GM12878 (cell line): ENCODE data around the gene FDXR. TPM values are rescaled to one million over a fixed set of nuclear protein-coding genes. Genes with fewer than 3 reads are reported as not detected.

Source experiments
- ATAC-seq: fragments of 200-7000 bp; cut with Tn5 transposase; 3 replicates; pipeline ENCODE4 v1.9.1; 2020; ENCODE audit warnings: mild to moderate bottlenecking, moderate library complexity
- BruUV-seq: library from RNA; stranded (reverse); fragments of 400-500 nt; replicated peaks from 2 replicates; lab custom pipeline; 2021; lab: Mats Ljungman, UMichigan
- CTCF ChIA-PET: fragments of 300-600 bp; sonication (Branson Sonifier 250); formaldehyde crosslinking; extraction: SDS; loops from one replicate; lab custom pipeline; 2021; ENCODE audit warnings: inconsistent platforms; lab: Yijun Ruan, JAX
- POLR2A ChIA-PET: fragments of 350-600 bp; formaldehyde crosslinking; extraction: SDS; loops from one replicate; lab custom pipeline; 2021; ENCODE audit warnings: inconsistent platforms; lab: Charles Lee
- RAD21 ChIA-PET: fragments of 300-600 bp; sonication (Branson Sonifier 250); formaldehyde crosslinking; loops from one replicate; lab custom pipeline; 2023; ENCODE audit warnings: antibody characterized with exemption; ENCODE audit not compliant: unreplicated experiment; lab: Charles Lee
- SMC1A ChIA-PET: fragments of 300-600 bp; sonication (Branson Sonifier 250); formaldehyde crosslinking; loops from one replicate; lab custom pipeline; 2023; ENCODE audit not compliant: unreplicated experiment, uncharacterized antibody; lab: Charles Lee
- DNase-seq: peaks from one replicate; pipeline ENCODE4 v3.0.0-alpha.2; 2011; ENCODE audit warnings: low read depth, low spot score
- FAIRE-seq: peaks from 3 replicates; lab custom pipeline; 2011; peaks lifted over from hg19 to GRCh38; lab: Jason Lieb, UNC
- H2AFZ ChIP-seq: 2 replicates; pipeline ENCODE4 v1.6.0; 2011; ENCODE audit warnings: low read depth, low read length, control low read depth; ENCODE audit not compliant: control insufficient read depth
- H3K27ac ChIP-seq: 2 replicates; pipeline ENCODE4 v1.5.1; 2011; ENCODE audit warnings: control low read depth; ENCODE audit not compliant: control insufficient read depth, insufficient read depth
- H3K27me3 ChIP-seq, 2 experiments: replicated peaks in 1 of 2; 2 replicates each; pipeline versions ENCODE4 v1.6.0 to v1.6.1; 2011; ENCODE audit warnings: low read length in 1 of 2; ENCODE audit not compliant: control insufficient read depth in 2 of 2, insufficient read depth in 2 of 2
- H3K36me3 ChIP-seq, 2 experiments: 2 replicates each; pipeline ENCODE4 v1.5.1; 2011; ENCODE audit warnings: low read length in 1 of 2; ENCODE audit not compliant: control insufficient read depth in 2 of 2, insufficient read depth in 2 of 2
- H3K4me1 ChIP-seq: 2 replicates; pipeline ENCODE4 v1.6.1; 2011; ENCODE audit warnings: mild to moderate bottlenecking, low read length, moderate library complexity, mixed read lengths; ENCODE audit not compliant: control insufficient read depth, insufficient read depth
- H3K4me2 ChIP-seq: 2 replicates; pipeline ENCODE4 v1.6.0; 2011; ENCODE audit warnings: control low read depth; ENCODE audit not compliant: control insufficient read depth, insufficient read depth
- H3K4me3 ChIP-seq: fragments of 200-600 bp; sonication (generic); 2 replicates; pipeline ENCODE4 v1.5.1; 2016
- H3K79me2 ChIP-seq: 2 replicates; pipeline ENCODE4 v1.6.0; 2011; ENCODE audit warnings: low read length; ENCODE audit not compliant: control insufficient read depth, insufficient read depth
- H3K9ac ChIP-seq: 2 replicates; pipeline ENCODE4 v1.8.0; 2011; ENCODE audit warnings: low read length, control low read depth, mixed read lengths; ENCODE audit not compliant: control insufficient read depth, insufficient read depth
- H3K9me3 ChIP-seq: replicated peaks from 3 replicates; pipeline ENCODE4 v1.5.1; 2011; ENCODE audit warnings: mild to moderate bottlenecking, low read length; ENCODE audit not compliant: control insufficient read depth, insufficient read depth
- H4K20me1 ChIP-seq: 2 replicates; pipeline ENCODE4 v1.6.0; 2011; ENCODE audit not compliant: control insufficient read depth, insufficient read depth
- CBFB ChIP-seq: IDR thresholded peaks from 2 replicates; pipeline ENCODE4 v1.6.1; 2016; ENCODE audit warnings: antibody characterized with exemption, low read depth
- CTCF ChIP-seq, 3 experiments: IDR thresholded peaks in 2 of 3; conservative IDR thresholded peaks in 1 of 3; 2 replicates each; pipeline ENCODE4 v1.5.1; 2011; ENCODE audit warnings: low read depth in 3 of 3, low read length in 3 of 3, mild to moderate bottlenecking in 3 of 3, control low read depth in 2 of 3, moderate library complexity in 2 of 3, inconsistent platforms in 1 of 3, mixed read lengths in 1 of 3; ENCODE audit not compliant: control insufficient read depth in 2 of 3, insufficient read depth in 1 of 3; ENCODE audit errors: extremely low read depth in 1 of 3
- IRF5 ChIP-seq: fragments of 450-650 bp; IDR thresholded peaks from 2 replicates; pipeline ENCODE4 v1.6.1; 2017; ENCODE audit warnings: borderline replicate concordance
- MTA2 ChIP-seq: fragments of 450-650 bp; IDR thresholded peaks from 2 replicates; pipeline ENCODE4 v1.6.1; 2016; ENCODE audit warnings: low read depth, mild to moderate bottlenecking, moderate library complexity
- MTA3 ChIP-seq: IDR thresholded peaks from 2 replicates; pipeline ENCODE4 v1.6.1; 2012; ENCODE audit warnings: low read length, inconsistent platforms, borderline replicate concordance
- RFX5 ChIP-seq: IDR thresholded peaks from 2 replicates; pipeline ENCODE4 v1.6.1; 2011; ENCODE audit warnings: low read depth, low read length, improper control_type of control experiment
- STAT1 ChIP-seq: fragments of 450-650 bp; conservative IDR thresholded peaks from 2 replicates; pipeline ENCODE4 v1.6.1; 2014; ENCODE audit warnings: antibody characterized with exemption, mild to moderate bottlenecking
- WGBS: methylation state at CpG from one replicate; pipeline ENCODE4 v1.1.6; 2016; ENCODE audit warnings: low lambda C conversion rate; ENCODE audit not compliant: insufficient replicate concordance, insufficient coverage; ENCODE audit errors: missing lambda C conversion rate; 5-methylcytosine and 5-hydroxymethylcytosine counted together
- in situ Hi-C: fragments of 300-500 bp; cut with MboI; formaldehyde crosslinking; loops from 9 replicates; pipeline ENCODE4 v1.14.3; 2018; ENCODE audit warnings: mixed read lengths
- intact Hi-C: fragments of 100-400 bp; cut with micrococcal nuclease; formaldehyde crosslinking; loops from one replicate; pipeline ENCODE4 v1.14.2; 2022; ENCODE audit not compliant: unreplicated experiment
- polyA plus RNA-seq, 11 experiments: library from polyadenylated mRNA; depleted of rRNA in 4 of 11; unstranded in 6 of 11; stranded (reverse) in 5 of 11; fragments of >200 nt; fragmentation: Nextera tagmentation in 4 of 11; fragmentation: Illumina TruSeq in 1 of 11; extraction: Ambion mirVana in 4 of 11; extraction: Trizol in 1 of 11; gene quantifications; 1 replicate in 1 of 11; 2 replicates in 10 of 11; pipeline versions ENCODE4 v1.2.1 to v1.2.3, GENCODE V29; 2011 to 2016; ENCODE audit warnings: inconsistent platforms in 2 of 11, missing spikeins in 2 of 11, low read depth in 1 of 11
- total RNA-seq, 4 experiments: library from RNA; depleted of rRNA in 3 of 4; stranded (reverse); fragments of >200 nt in 3 of 4; fragmentation: Illumina TruSeq in 1 of 4; extraction: Trizol in 1 of 4; gene quantifications; 2 replicates each; pipeline versions ENCODE4 v1.2.1 to v1.2.3, GENCODE V29; 2013 to 2021
- TF ChIP-seq, protein P1 (sequence below): fragments of 450-650 bp; IDR thresholded peaks from 2 replicates; pipeline ENCODE4 v1.6.1; 2017; ENCODE audit warnings: antibody characterized with exemption, mild to moderate bottlenecking, moderate library complexity

FDXR gene
- total and polyA plus RNA-seq, 10 of the 15 experiments (the other 5 are each of a cell fraction or from before 2014, with no cell fraction given) = 0.85 to 162 (median 48.2) TPM

GRCh38 chr17:74868908-74869255 lies 3.9 kb downstream of the FDXR start (continued):
- TF ChIP-seq, protein P1, sequence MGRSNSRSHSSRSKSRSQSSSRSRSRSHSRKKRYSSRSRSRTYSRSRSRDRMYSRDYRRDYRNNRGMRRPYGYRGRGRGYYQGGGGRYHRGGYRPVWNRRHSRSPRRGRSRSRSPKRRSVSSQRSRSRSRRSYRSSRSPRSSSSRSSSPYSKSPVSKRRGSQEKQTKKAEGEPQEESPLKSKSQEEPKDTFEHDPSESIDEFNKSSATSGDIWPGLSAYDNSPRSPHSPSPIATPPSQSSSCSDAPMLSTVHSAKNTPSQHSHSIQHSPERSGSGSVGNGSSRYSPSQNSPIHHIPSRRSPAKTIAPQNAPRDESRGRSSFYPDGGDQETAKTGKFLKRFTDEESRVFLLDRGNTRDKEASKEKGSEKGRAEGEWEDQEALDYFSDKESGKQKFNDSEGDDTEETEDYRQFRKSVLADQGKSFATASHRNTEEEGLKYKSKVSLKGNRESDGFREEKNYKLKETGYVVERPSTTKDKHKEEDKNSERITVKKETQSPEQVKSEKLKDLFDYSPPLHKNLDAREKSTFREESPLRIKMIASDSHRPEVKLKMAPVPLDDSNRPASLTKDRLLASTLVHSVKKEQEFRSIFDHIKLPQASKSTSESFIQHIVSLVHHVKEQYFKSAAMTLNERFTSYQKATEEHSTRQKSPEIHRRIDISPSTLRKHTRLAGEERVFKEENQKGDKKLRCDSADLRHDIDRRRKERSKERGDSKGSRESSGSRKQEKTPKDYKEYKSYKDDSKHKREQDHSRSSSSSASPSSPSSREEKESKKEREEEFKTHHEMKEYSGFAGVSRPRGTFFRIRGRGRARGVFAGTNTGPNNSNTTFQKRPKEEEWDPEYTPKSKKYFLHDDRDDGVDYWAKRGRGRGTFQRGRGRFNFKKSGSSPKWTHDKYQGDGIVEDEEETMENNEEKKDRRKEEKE = no peak
- TF ChIP-seq CTCF (IDR thresholded peaks at IDR 0.05 in 2 of 3, conservative IDR thresholded peaks at IDR 0.05 in 1 of 3; ENCODE audit: control insufficient read depth in 2 of 3, extremely low read depth in 1 of 3, insufficient read depth in 1 of 3, low read depth in 3 of 3, low read length in 3 of 3) (no peak), STAT1 (no peak)

- 84% methylated on average over 11 of the region's 12 CpGs for WGBS
- FAIRE-seq (no peak), DNase-seq (no peak), ATAC-seq (no peak)
- ChIA-PET CTCF (interaction anchor here (0.5 to 10.2 kb wide), 4 partner anchors 14 to 277 kb away, joined by 3 to 98 read pairs (median 5); partner anchors contain the start of gene CD300LD), SMC1A (interaction anchor here (1.0 kb wide), 1 partner anchor 77 kb away, joined by 3 read pairs; no protein-coding TSS in a partner anchor), POLR2A (no interaction called here), RAD21 (interaction anchor here (3.2 kb wide), 1 partner anchor 123 kb away, joined by 16 read pairs; no protein-coding TSS in a partner anchor)
- Histone ChIP-seq H3K4me1 (peaks cover 14% of the 10 kb centered on the region), H3K4me3 (no peak overlapping the region), H3K9me3 (no peaks in the 10 kb centered on the region), H3K27ac (no peak overlapping the region), H3K27me3 (no peaks in the 10 kb centered on the region), H3K4me2 (0 out of 2 replicates have a peak overlapping the region, but pooled peaks have one; percentile 25), H3K79me2 (peaks cover 14% of the 10 kb centered on the region), H3K9ac (no peak overlapping the region), H2AFZ (no peak overlapping the region), H3K36me3 (no peaks in the 10 kb centered on the region; a peak in 3 of 4 replicates), H4K20me1 (no peaks in the 10 kb centered on the region)
- intact Hi-C loops = no loop called here
- in situ Hi-C loops = loop anchor here (5.0 kb wide), 1 partner anchor 126 kb away; no protein-coding TSS in a partner anchor
- no TSS peak for BruUV-seq
- no peak for TF ChIP-seq CBFB
- no peak for TF ChIP-seq IRF5
- TF ChIP-seq RFX5 = no peak
- TF ChIP-seq MTA2 = no peak
- TF ChIP-seq CTCF (IDR thresholded peaks at IDR 0.05 in 2 of 3, conservative IDR thresholded peaks at IDR 0.05 in 1 of 3; ENCODE audit: control insufficient read depth in 2 of 3, extremely low read depth in 1 of 3, insufficient read depth in 1 of 3, low read depth in 3 of 3, low read length in 3 of 3) = no peak
- TF ChIP-seq MTA3 = no peak
Observed at GRCh38 chr17:74868251-74868907, 4.4 kb downstream of the FDXR start.
